A673 (cell line): Measurements from ENCODE around the gene SEC61G. TPM values are rescaled to one million over a fixed set of nuclear protein-coding genes. Genes with fewer than 3 reads are reported as not detected.
A peak's percentile ranks its signal among the peaks of the same experiment; 100 is the strongest.

ENCODE experiments used
- BruUV-seq: library from RNA; stranded (reverse); fragments of 400-500 nt; replicated peaks from 2 replicates; lab custom pipeline; 2021; lab: Mats Ljungman, UMichigan
- CTCF ChIA-PET: fragments of 300-600 bp; sonication (Branson Sonifier 250); formaldehyde crosslinking; loops from one replicate; lab custom pipeline; 2022; ENCODE audit warnings: antibody characterized with exemption; lab: Charles Lee
- POLR2A ChIA-PET: fragments of 300-600 bp; sonication (Branson Sonifier 250); formaldehyde crosslinking; loops from one replicate; lab custom pipeline; 2022; ENCODE audit warnings: antibody characterized with exemption; ENCODE audit not compliant: low non-redundant PET; lab: Charles Lee
- DNase-seq: peaks from one replicate; pipeline ENCODE4 v3.0.0-alpha.2; 2015; ENCODE audit warnings: low spot score
- H3K27ac ChIP-seq: fragments of 200-600 bp; sonication (generic); 2 replicates; pipeline ENCODE4 v1.5.1; 2016; ENCODE audit warnings: mixed run types, low read depth, mild to moderate bottlenecking, mixed read lengths, antibody characterized with exemption, low read length; ENCODE audit not compliant: poor library complexity, severe bottlenecking
- H3K27me3 ChIP-seq: fragments of 200-600 bp; sonication (generic); replicated peaks from 2 replicates; pipeline ENCODE4 v1.6.1; 2017; ENCODE audit warnings: mixed run types, low read depth, mild to moderate bottlenecking, mixed read lengths, antibody characterized with exemption, low read length; ENCODE audit not compliant: insufficient read depth, poor library complexity
- H3K36me3 ChIP-seq: fragments of 200-600 bp; sonication (generic); 2 replicates; pipeline ENCODE4 v1.6.1; 2016; ENCODE audit warnings: mixed run types, mild to moderate bottlenecking, mixed read lengths, antibody characterized with exemption, low read length; ENCODE audit not compliant: insufficient read depth, poor library complexity, severe bottlenecking
- H3K4me1 ChIP-seq: fragments of 200-600 bp; sonication (generic); 2 replicates; pipeline ENCODE4 v1.6.1; 2017; ENCODE audit warnings: mixed run types, mild to moderate bottlenecking, mixed read lengths, antibody characterized with exemption, low read length; ENCODE audit not compliant: insufficient read depth, poor library complexity, severe bottlenecking
- H3K4me3 ChIP-seq: fragments of 200-600 bp; sonication (generic); 2 replicates; pipeline ENCODE4 v1.5.1; 2016; ENCODE audit warnings: low read depth, mixed run types, mild to moderate bottlenecking, mixed read lengths, low read length; ENCODE audit not compliant: poor library complexity, severe bottlenecking
- H3K9me3 ChIP-seq: fragments of 200-600 bp; sonication (generic); 2 replicates; pipeline ENCODE4 v1.6.1; 2016; ENCODE audit warnings: mixed run types, low read depth, mild to moderate bottlenecking, mixed read lengths, antibody characterized with exemption, low read length; ENCODE audit not compliant: poor library complexity, severe bottlenecking
- CTCF ChIP-seq: fragments of 300-800, 200-600 bp; sonication (generic); conservative IDR thresholded peaks from 2 replicates; pipeline ENCODE4 v1.5.1; 2017; ENCODE audit warnings: low read depth, mild to moderate bottlenecking, antibody characterized with exemption, low read length, moderate library complexity, mixed read lengths
- EZH2 ChIP-seq: fragments of 200-600 bp; sonication (generic); IDR thresholded peaks from 2 replicates; pipeline ENCODE4 v1.6.1; 2017; ENCODE audit warnings: borderline replicate concordance, low read depth, mild to moderate bottlenecking, mixed read lengths, antibody characterized with exemption, low read length; ENCODE audit not compliant: poor library complexity, severe bottlenecking
- intact Hi-C: fragments of 100-400 bp; cut with micrococcal nuclease; formaldehyde crosslinking; loops from one replicate; pipeline ENCODE4 v1.10.0; 2022; ENCODE audit not compliant: unreplicated experiment
- total RNA-seq: library from RNA; stranded (reverse); gene quantifications from 2 replicates; pipeline ENCODE4 v1.2.3, GENCODE V29; 2021

SEC61G gene
- total RNA-seq, 1 experiment from 2014 or later, result 136 TPM

DNA sequence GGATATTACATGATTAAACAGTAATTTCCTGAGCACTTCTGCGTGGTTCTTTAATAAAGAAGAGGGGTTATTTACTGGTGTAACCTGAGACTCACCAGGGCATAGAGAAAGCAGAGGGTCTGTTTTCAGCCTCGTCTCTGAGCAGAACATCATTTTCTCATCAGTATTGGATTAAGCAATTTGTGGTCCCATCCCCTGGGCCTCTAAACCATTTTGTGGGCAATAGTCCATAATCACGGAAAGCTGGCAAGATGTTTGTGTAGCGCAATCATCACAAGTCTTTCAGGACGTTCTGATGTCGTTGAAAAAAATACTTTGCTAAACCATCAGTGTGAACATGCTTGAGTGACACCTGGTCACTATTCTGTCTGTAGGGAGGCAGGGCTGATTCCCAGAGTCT, 37.1 kb upstream of the SEC61G start:
- Histone ChIP-seq H3K4me3 (no peak overlapping the region), H3K9me3 (no peaks in the 10 kb centered on the region), H3K27ac (no peak overlapping the region), H3K27me3 (no peaks in the 10 kb centered on the region), H3K4me1 (no peaks in the 10 kb centered on the region), H3K36me3 (no peaks in the 10 kb centered on the region)
- no peak for DNase-seq
- ChIA-PET POLR2A (no interaction called here), CTCF (no interaction called here)
- intact Hi-C loops, result no loop called here
- BruUV-seq, result no TSS peak
- TF ChIP-seq EZH2 (no peak), CTCF (no peak)

GRCh38 chr7:54792383-54792782, 33.4 kb upstream of the SEC61G start:
- ChIA-PET POLR2A (no interaction called here), CTCF (no interaction called here)
- Histone ChIP-seq H3K4me1 (no peaks in the 10 kb centered on the region), H3K9me3 (no peaks in the 10 kb centered on the region), H3K27ac (no peak overlapping the region), H3K36me3 (no peaks in the 10 kb centered on the region), H3K4me3 (no peak overlapping the region), H3K27me3 (peaks cover 5% of the 10 kb centered on the region)
- no TSS peak for BruUV-seq
- no peak for DNase-seq
- TF ChIP-seq EZH2 (no peak), CTCF (no peak)
- intact Hi-C loops, result no loop called here

- CTCF ChIA-PET, result interaction anchor here (0.6 to 1.8 kb wide), 3 partner anchors 9 to 466 kb away, joined by 4 to 50 read pairs (median 4); no protein-coding TSS in a partner anchor
- H3K36me3 ChIP-seq, result no peaks in the 10 kb centered on the region
- intact Hi-C loops, result loop anchor here (1.0 kb wide), 1 partner anchor 467 kb away; no protein-coding TSS in a partner anchor
- POLR2A ChIA-PET, result interaction anchor here (0.6 kb wide), 1 partner anchor 30 kb away, joined by 4 read pairs; no protein-coding TSS in a partner anchor
- no peak overlapping the region for H3K27ac ChIP-seq
- peak; percentile 78 for DNase-seq
- peaks cover 5% of the 10 kb centered on the region for H3K27me3 ChIP-seq
- TF ChIP-seq CTCF (peak; percentile 70), EZH2 (no peak)
- H3K4me3 ChIP-seq, result no peak overlapping the region
- H3K9me3 ChIP-seq, result no peaks in the 10 kb centered on the region
- no peaks in the 10 kb centered on the region for H3K4me1 ChIP-seq
- BruUV-seq, result no TSS peak
Observed at GRCh38 chr7:54788664-54789063, 29.7 kb upstream of the SEC61G start.
